ENCODE data around the gene CYB5R4. TPM values are rescaled to one million over a fixed set of nuclear protein-coding genes. Genes with fewer than 3 reads are reported as not detected.

The CYB5R4 gene
- total RNA-seq, 1 experiment from 2014 or later, result 12.5 TPM

- no peak for TF ChIP-seq ATF6 (CRISPR knock-in tag; IDR thresholded peaks at IDR 0.05)
Observed at GRCh38 chr6:83838727-83839126, 20.8 kb upstream of the CYB5R4 start (continued).

GRCh38 chr6:83844170-83844569 lies 15.3 kb upstream of the CYB5R4 start:
- no peak for ATAC-seq
- CTCF ChIA-PET, result no interaction called here
- Mint-ChIP-seq H3K36me3 (peaks cover 12% of the 10 kb centered on the region), H3K27me3 (ENCODE audit: low read depth) (peaks cover 1% of the 10 kb centered on the region; the same call in 1 of the 2 replicates), H3K9me3 (peaks cover 22% of the 10 kb centered on the region), H3K4me1 (no peaks in the 10 kb centered on the region), H3K4me3 (no peak overlapping the region), H3K27ac (no peak overlapping the region)
- DNase-seq (ENCODE audit: low spot score), result no peak
- no peak for TF ChIP-seq SOX15 (CRISPR knock-in tag; IDR thresholded peaks at IDR 0.05)
- TF ChIP-seq IRF1 (CRISPR knock-in tag; IDR thresholded peaks at IDR 0.05), result no peak
- TF ChIP-seq AR (CRISPR knock-in tag; IDR thresholded peaks at IDR 0.05), result no peak
- POLR2A ChIA-PET, result no interaction called here

- H3K9me3 Mint-ChIP-seq, result peaks cover 12% of the 10 kb centered on the region
- no peak overlapping the region for H3K4me3 Mint-ChIP-seq
- ATAC-seq, result no peak
- peaks cover 11% of the 10 kb centered on the region for H3K27me3 Mint-ChIP-seq (ENCODE audit: low read depth)
- DNase-seq (ENCODE audit: low spot score), result no peak
- H3K27ac Mint-ChIP-seq, result no peak overlapping the region
- peaks cover 7% of the 10 kb centered on the region for H3K36me3 Mint-ChIP-seq
- TF ChIP-seq NFATC4 (CRISPR knock-in tag; IDR thresholded peaks at IDR 0.05) (no peak), NFE2L1 (CRISPR knock-in tag; IDR thresholded peaks at IDR 0.05) (no peak), GRHL2 (CRISPR knock-in tag; IDR thresholded peaks at IDR 0.05; ENCODE audit: insufficient replicate concordance, severe bottlenecking) (no peak), IRF1 (CRISPR knock-in tag; IDR thresholded peaks at IDR 0.05) (no peak), ZNF671 (CRISPR knock-in tag; IDR thresholded peaks at IDR 0.05) (no peak), FOXJ3 (CRISPR knock-in tag; IDR thresholded peaks at IDR 0.05; ENCODE audit: borderline replicate concordance) (no peak), ZSCAN18 (CRISPR knock-in tag; IDR thresholded peaks at IDR 0.05) (no peak), ZNF121 (CRISPR knock-in tag; IDR thresholded peaks at IDR 0.05) (no peak), PRDM15 (CRISPR knock-in tag; IDR thresholded peaks at IDR 0.05) (no peak), ZNF532 (CRISPR knock-in tag; IDR thresholded peaks at IDR 0.05; ENCODE audit: borderline replicate concordance) (no peak), ELF4 (CRISPR knock-in tag; IDR thresholded peaks at IDR 0.05; ENCODE audit: low read depth) (no peak), E2F5 (CRISPR knock-in tag; IDR thresholded peaks at IDR 0.05) (no peak)
- ChIA-PET CTCF (interaction anchor here (1.6 kb wide), 1 partner anchor 231 kb away, joined by 7 read pairs; no protein-coding TSS in a partner anchor), POLR2A (no interaction called here)
- H3K4me1 Mint-ChIP-seq, result peaks cover 8% of the 10 kb centered on the region
Observed at GRCh38 chr6:83846291-83846690, 13.2 kb upstream of the CYB5R4 start.
